GM18951 (cell line): ENCODE data around the gene DNMT3A.
"Not testable (repeated sequence)": the region's sequence is repeated elsewhere in the genome, so short reads cannot be mapped to it uniquely, and the experiment has no call there.

Experiments used
- POLR2A ChIP-seq: IDR thresholded peaks from 4 replicates; pipeline ENCODE4 v1.6.1; 2011; ENCODE audit warnings: mild to moderate bottlenecking; ENCODE audit not compliant: insufficient read length, insufficient read depth; ENCODE audit errors: extremely low read depth
- in situ Hi-C: fragments of 300-500 bp; cut with MboI; formaldehyde crosslinking; loops from one replicate; pipeline ENCODE4 v1.12.0; 2022; ENCODE audit warnings: low sequenced_read_pairs, mixed read lengths, inconsistent platforms; ENCODE audit not compliant: unreplicated experiment

Gene DNMT3A

DNA sequence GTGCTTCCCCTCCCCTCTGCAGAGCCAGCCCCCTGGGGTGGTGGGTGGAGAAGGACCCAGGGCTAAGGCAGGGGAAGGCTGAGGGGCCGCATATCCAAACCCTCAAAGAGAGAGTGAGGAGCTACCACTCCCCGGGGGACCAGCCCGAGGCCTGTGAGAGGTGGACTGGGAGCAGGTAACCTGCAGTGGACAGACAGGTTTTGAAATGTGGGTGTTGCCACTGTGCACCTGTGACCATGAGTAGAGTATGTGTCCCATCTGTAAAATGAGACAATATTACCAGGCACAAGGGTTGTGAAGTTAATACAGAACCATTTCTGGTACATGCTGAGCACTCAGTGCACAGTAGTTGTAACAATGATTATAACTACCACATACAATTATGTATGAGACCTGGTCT, 122.1 kb downstream of the DNMT3A start:
- TF ChIP-seq POLR2A = no peak
- in situ Hi-C loops = no loop called here

DNA sequence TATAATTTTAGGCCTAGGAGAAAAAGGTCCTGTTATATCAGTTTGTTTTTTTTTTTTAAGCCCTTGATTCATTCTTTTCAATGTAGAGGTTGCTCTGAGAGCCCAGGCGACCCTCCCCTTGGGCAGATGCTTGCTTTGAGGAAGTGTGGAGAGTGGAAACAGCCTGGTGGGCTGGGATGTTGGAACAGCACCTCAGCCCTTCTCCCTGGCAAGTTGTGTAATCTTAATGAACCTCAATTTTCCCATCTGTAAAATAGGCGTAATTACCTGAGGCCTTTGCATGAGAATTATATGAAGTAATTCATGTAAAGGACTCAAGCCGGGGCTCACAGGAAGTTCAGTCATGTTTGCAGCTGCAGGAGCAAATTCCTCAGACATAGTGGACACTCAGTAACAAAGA, 123.6 kb downstream of the DNMT3A start:
- in situ Hi-C loops = no loop called here
- no peak for TF ChIP-seq POLR2A

DNA sequence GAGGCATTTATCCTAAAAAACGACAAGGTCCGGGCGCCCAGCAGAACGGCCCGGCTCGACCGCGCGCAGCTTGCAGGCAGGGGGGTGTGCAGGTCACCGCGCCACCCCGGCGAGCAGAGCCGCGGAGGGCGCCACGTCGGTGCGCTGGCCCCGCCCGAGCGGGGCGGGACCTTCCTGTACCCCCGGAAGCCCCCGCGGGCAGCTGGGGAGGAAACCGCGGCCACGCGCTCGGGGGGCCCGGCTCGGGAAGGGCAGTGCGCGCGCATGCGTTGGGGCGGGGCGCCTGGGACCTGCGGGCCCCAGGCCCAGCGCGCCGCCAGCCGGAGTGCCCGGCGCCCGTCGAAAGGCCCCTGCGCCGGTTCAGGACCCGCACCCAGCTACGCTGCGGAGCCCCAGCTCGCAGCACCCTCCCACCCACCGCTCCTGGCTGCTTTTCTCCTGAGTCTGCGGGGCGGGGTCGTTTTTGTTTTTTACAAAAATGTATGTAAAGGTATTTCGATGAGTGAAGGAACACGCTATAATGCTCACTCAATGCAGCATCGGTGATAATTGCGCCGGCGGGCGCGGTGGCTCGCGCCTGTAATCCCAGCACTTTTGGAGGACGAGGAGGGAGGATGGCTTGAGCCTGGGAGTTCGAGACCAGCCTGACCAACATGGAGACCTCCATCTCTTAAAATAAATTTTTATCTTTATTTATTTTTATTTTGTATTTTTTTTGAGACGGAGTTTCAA, 125.6 kb downstream of the DNMT3A start:
- in situ Hi-C loops = no loop called here

DNA sequence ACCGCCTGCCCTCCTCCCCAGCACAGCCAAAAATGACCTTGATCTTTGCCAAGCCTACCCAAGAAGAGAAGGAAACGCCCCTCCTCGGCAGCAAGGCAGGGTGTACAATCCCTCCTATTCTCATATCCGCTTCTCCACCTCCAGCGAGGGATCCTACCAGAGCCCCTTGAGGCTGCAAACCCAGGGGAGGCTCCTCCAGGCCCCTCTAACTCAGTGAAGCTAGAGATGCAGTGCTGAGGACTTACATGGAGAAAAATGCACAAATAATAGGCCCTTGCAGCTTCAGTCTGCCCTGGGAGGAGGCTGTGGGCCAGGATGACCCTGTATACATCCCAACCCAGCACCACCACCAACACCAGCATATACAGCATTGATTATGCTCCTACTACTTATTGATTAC, 126.5 kb downstream of the DNMT3A start:
- in situ Hi-C loops = no loop called here
- no peak for TF ChIP-seq POLR2A

More for the DNA sequence above, 125.6 kb downstream of the DNMT3A start:
- TF ChIP-seq POLR2A = peak; percentile 74

DNA sequence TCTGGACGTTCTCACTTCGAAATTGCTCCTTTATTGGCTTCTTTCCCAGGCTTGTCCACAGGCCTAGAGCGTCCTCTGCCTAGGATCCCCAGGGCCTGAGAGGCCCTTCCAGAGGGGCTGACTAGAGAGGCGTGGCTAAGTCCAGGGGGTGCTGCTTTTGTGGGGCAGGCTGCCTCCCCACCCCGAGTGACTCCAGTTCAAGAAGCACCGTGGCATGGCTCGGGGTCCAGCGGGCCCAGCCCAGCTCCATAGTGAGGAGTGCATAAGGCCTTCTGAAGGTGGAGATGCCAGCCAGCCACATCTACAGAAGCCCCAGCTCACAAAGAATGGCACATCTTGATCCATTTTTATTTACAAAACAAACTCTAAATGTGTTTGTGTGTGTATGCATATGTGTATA, 128.5 kb downstream of the DNMT3A start:
- no peak for TF ChIP-seq POLR2A
- in situ Hi-C loops = no loop called here

DNA sequence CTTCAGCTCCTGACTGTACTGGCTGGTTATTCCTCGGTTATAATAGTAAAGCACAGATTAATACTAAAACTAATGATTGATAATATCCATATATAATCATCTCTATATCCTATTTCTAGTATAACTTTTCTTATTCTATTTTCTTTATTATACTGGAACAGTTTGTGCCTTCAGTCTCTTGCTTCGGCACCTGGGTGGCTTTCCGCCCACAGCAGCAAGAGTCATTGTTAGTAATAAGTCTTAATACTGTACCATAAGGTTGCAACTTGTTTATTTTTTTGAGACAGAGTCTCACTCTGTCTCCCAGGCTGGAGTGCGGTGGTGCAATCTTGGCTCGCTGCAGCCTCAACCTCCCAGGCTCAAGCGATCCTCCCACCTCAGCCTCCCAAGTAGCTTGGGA, 130.8 kb downstream of the DNMT3A start:
- in situ Hi-C loops = not testable (repeated sequence)

DNA sequence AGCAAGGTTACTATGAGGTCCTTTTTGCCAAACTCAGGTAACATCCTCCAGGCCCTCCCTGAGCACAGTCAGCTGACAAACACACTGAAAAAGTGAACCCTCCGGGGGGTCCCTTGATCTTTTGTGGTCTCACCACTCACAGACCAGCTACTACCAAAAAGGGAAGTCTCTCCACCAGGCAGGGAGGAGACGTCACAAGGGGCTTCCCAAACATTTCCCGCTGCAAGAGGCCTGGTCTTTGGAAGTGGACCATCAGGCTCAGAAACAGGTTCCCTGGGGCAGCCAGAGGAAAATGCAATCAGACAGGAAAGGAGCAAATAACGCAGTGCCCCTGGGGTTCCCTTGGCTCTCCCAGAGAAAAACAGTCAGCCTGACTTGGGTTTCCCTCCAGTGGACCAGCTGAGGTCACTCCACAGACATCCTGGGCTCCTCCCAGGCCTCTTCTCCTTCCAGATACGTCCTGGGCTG, 134.6 kb downstream of the DNMT3A start:
- no peak for TF ChIP-seq POLR2A
- in situ Hi-C loops = no loop called here

DNA sequence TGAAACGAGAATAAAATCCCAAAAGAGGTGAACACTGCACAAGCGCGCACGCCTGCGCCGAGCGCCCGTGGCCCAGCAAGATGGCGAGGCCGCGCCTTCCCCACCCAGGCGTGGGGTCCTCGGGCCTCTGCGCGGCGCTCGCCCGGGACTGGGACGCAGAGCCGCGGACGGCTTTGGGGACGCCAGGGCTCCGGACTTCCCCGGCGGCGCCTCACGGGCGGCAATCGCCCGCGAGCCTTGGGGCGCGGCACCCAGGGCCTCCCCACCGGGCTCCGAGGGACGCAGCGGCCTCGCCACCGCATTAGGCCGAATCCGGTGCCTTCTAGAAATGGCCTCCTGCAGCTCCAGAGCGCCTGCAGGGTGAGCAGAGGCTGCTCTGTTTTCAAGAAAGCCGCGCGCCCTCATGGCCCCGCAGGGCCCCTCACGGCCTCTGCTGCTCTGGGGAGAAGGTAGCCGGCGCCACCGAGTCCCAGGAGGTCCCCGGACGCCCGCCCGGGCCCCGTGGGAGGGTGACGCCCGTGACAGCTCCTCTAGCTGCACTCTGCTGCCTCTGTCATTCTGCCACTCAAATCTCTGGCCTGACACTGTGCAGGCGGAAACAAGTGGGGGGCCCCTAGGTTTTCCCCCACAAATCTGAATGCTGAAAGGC, 137.4 kb downstream of the DNMT3A start:
- in situ Hi-C loops = no loop called here
- TF ChIP-seq POLR2A = peak; percentile 38

DNA sequence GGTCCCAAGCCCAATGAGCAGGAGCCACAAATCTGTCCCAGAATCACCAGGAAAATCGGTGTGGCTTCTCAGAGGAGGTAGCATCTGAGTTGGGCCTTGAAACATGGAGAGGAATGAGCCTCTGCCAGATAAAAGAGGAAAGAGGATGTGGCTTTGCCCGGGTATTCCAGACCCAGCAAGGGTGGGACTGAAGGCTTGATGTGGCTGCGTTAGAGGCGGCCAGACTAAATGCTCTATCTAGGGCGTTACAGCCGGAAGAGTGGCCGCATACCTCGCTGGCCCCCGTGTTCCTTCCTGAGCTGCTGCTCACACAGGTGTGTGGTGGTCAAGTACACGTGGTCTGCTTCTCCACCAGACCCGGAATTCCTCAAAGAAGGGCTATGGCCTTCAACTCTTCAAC, 139.4 kb downstream of the DNMT3A start:
- in situ Hi-C loops = no loop called here
- TF ChIP-seq POLR2A = no peak

DNA sequence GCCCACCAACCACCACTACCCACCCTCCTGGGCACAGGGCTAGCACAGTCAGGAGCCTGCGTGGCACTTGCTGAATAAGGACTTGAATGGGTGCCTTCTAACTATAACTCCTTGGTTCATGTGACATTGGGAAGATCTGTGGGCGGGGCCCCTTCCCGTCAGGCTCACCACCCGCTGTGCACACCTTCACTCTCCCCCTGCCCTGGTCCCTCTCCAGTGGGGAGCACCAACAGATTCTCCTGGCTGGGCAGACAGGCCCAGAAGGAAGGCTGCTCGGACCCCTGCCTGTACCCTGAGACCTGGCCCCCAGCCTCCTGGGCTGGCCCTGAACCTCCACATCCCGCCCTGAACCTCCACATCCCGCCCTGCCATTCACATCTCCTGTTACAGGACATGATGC, 139.9 kb downstream of the DNMT3A start:
- in situ Hi-C loops = no loop called here
- TF ChIP-seq POLR2A = no peak

DNA sequence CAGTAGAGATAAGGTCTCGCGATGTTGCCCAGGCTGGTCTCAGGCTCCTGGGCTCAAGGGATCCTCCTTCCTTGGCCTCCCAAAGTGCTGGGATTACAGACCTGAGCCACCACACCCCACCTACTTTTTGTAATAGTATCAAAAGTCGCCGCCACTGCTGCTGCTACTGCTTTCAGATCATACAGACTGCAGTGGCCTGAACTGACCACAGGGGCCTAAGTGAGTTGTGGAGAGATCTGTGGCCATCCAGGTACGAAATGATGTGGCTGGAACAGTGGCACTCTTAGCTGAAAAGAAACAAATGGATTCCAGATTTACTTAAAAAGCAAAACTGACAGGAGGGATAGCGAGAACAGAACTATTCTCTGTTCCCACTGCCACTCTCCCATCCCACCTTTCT, 140.5 kb downstream of the DNMT3A start:
- in situ Hi-C loops = no loop called here
- TF ChIP-seq POLR2A = no peak

DNA sequence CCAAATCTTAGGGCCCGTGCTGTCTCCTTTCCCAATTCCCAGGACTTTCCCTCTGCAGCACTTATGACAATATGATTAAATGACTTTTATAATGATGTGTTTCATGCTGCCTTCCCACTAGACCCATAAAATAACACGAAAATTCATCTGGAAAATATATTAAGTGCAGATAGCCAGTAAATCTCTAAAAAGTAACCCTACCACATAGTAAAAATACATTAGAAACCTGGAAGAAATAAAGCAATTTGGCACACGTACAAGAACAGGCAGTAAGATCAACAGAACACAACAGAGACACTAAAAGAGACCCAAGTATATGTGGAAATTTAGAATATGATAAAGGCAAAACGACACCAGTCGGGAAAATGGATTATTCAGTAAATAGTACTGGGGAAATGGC, 143.1 kb downstream of the DNMT3A start:
- TF ChIP-seq POLR2A = no peak
- in situ Hi-C loops = no loop called here

DNA sequence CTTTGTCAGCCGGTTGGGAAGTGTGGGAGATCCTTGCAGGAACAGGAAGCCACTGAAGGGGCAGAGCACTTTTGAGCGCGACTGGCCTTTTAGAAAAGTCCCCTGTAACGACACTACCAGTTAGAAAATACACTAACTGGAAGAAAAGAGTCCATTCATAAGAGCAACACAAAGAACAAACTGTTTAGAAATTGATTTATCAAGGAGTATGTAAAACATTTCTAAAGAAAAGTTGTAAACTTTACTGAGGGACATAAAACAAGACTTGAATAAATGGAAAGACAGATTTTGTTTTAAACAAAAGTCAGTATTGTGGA, 143.6 kb downstream of the DNMT3A start:
- in situ Hi-C loops = no loop called here
- TF ChIP-seq POLR2A = no peak

DNA sequence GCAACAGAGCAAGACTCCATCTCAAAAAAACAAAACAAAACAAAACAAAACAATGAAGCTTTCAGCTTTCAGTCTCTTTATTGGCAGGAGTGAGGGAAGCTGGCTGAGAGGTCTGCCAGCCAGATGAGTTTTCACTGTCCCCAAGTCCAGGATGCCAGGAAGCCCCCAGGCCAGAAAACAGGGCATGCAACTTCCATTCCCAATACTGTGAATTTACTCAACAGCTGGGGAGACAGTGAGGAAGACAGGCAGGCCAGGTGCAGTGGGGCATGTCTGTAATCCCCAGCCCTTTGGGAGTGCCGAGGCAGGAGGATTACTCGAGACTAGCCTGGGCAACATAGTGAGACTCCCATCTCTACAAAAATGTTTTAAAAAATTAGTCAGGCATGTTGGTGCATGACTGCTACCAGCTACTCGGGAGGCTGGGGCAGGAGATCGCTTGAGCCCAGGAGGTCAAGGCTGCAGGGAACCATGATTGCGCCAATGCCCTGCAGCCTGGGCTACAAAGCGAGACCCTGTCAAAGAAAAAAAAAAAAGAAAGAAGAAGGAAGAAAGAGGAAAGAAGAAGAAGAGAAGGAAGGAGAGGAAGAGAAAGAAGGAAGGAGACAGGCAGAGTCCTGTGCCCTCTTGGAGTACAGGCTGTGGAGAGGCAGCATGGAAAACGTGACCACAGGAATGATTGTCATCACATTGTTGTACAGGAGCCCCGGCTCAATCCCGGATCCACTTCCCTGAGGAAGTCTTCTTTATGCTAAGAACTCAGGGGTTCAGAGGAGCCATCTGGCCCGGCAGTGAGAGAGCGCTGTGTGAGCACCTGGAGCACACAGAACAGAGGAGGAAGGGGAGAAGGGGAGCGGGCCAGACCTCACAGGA, 144.2 kb downstream of the DNMT3A start:
- in situ Hi-C loops = no loop called here
- TF ChIP-seq POLR2A = no peak

DNA sequence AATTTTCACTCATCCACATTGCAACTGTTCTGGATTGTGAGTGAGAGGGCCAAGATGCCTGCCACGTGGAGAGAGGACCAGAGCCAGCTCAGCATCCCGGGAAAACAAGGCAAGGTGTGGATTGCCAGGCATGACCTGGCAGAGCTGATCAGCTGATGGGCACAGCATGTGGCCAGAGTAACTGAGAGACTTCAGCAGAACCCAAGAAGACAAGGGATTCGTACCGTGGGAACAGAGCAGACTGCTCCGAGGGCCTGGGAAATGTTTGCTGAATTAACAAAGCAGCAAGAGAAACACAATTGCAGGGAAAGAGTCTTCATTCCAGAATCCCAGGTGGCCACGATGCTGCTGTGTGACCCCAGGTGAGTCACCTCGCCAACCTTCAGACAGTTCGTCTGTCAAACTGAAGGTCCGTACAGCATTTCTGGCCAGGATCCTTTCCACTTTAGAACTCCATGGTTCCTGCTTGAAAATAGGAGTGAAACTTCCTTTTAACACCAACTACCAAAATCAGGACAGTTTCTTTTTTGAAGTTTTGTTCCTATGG, 147.1 kb downstream of the DNMT3A start:
- in situ Hi-C loops = no loop called here
- TF ChIP-seq POLR2A = no peak
